Adrenal gland (tissue), 5 donors: ENCODE measurements around the gene DOCK11.

Experiments
- POLR2A ChIP-seq, 2 donors: fragments of 450-650 bp; IDR thresholded peaks; one replicate each; pipeline ENCODE4 v1.6.1; 2017; ENCODE audit warnings: antibody characterized with exemption in 2 of 2, mild to moderate bottlenecking in 2 of 2, moderate library complexity in 1 of 2
- TF ChIP-seq, protein P1 (sequence below), 6 experiments: fragments of 450-650 bp in 4 of 6; fragments of 200-600 bp in 2 of 6; sonication (generic) in 1 of 6; IDR thresholded peaks; 1 replicate in 5 of 6; 2 replicates in 1 of 6; pipeline versions ENCODE4 v1.5.1 to v1.8.0; 2016 to 2021; ENCODE audit warnings: antibody characterized with exemption in 6 of 6, mild to moderate bottlenecking in 2 of 6, moderate library complexity in 1 of 6
- donor health status: DM: no; HTN: no; CAD: no.

DNA sequence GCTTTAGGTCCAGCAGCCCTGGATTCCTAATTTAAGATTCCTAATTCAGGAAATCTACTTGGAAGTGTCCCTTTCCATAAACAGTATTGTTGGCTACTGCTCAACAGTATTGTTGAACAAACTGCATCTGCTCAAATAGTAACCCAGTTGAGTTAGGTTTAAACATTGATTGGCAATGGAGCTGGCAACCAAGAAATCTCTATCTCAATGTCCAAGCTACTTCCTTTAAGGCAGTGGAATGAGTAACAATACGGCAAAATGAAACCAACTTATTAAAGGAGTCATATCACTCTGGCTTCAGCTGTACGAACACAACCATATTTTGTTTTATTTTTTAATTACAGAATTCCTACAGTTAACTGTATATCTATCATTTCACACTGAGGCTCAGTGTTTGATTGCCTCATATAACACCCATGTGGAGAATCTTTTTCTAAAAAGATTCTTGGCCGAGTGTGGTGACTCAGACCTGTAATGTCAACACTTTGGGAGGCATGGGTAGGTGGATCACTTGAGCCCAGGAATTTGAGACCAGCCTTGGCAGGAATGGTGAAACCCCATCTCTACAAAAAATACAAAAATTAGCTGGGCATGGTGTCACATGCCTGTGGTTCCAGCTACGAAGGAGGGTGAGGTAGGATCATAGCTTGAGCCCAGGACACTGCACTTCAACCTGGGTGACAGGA, 160.1 kb downstream of the DOCK11 start:
- TF ChIP-seq, protein P1, sequence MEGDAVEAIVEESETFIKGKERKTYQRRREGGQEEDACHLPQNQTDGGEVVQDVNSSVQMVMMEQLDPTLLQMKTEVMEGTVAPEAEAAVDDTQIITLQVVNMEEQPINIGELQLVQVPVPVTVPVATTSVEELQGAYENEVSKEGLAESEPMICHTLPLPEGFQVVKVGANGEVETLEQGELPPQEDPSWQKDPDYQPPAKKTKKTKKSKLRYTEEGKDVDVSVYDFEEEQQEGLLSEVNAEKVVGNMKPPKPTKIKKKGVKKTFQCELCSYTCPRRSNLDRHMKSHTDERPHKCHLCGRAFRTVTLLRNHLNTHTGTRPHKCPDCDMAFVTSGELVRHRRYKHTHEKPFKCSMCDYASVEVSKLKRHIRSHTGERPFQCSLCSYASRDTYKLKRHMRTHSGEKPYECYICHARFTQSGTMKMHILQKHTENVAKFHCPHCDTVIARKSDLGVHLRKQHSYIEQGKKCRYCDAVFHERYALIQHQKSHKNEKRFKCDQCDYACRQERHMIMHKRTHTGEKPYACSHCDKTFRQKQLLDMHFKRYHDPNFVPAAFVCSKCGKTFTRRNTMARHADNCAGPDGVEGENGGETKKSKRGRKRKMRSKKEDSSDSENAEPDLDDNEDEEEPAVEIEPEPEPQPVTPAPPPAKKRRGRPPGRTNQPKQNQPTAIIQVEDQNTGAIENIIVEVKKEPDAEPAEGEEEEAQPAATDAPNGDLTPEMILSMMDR (IDR thresholded peaks at IDR 0.05), result no peak
- TF ChIP-seq POLR2A (IDR thresholded peaks at IDR 0.05), result no peak
